Measurements from ENCODE around the gene BCAP31. TPM values are rescaled to one million over a fixed set of nuclear protein-coding genes. Genes with fewer than 3 reads are reported as not detected.

The BCAP31 gene
- total and polyA plus RNA-seq, 2 of the 13 experiments (the other 11 are each of a cell fraction or from before 2014, with no cell fraction given), result 139 to 178 TPM

- no peak overlapping the region for H3K9ac ChIP-seq (ENCODE audit: insufficient read depth, low read depth, low read length)
- intact Hi-C loops (cut with micrococcal nuclease; ENCODE audit: unreplicated experiment) (no loop called here), in situ Hi-C loops (cut with HindIII; ENCODE audit: extremely low pct_ligation_motif_present, low pct_unique_long_range_greater_than_20kb) (no loop called here)
- H3K27me3 ChIP-seq (ENCODE audit: control insufficient read depth in 1 of 2, insufficient read depth in 2 of 2, low read length in 2 of 2), result no peaks in the 10 kb centered on the region
- no peak overlapping the region for H2AFZ ChIP-seq (ENCODE audit: low read length)
- no peak for DNase-seq (ENCODE audit: low spot score)
- H3K4me3 ChIP-seq (replicated peaks in 1 of 3; ENCODE audit: insufficient read depth in 1 of 3, low read depth in 2 of 3, low read length in 3 of 3), result no peak overlapping the region
- CTCF ChIA-PET (ENCODE audit: low intra/inter-chr PET ratio, low total read pairs), result no interaction called here
- no peak for ATAC-seq
- H3K9me3 ChIP-seq (ENCODE audit: low read length), result no peaks in the 10 kb centered on the region
- H3K4me2 ChIP-seq (ENCODE audit: low read depth, low read length), result no peak overlapping the region
- BruUV-seq (replicated peaks), result no TSS peak
- H3K79me2 ChIP-seq (ENCODE audit: insufficient read depth, low read length), result no peaks in the 10 kb centered on the region
- no peak overlapping the region for H3K27ac ChIP-seq (ENCODE audit: extremely low read length, insufficient read depth, low read length)
- H3K4me1 ChIP-seq (ENCODE audit: insufficient read depth, low read length), result no peaks in the 10 kb centered on the region
- H3K36me3 ChIP-seq (replicated peaks in 1 of 2; ENCODE audit: control insufficient read depth in 1 of 2, insufficient read depth in 2 of 2, low read length in 2 of 2), result no peaks in the 10 kb centered on the region
- 80% methylated on average over 2 of the region's 21 CpGs for WGBS (ENCODE audit: low lambda C conversion rate)
- POLR2A ChIA-PET, result no interaction called here
- FAIRE-seq, result no peak
- TF ChIP-seq, protein P1, sequence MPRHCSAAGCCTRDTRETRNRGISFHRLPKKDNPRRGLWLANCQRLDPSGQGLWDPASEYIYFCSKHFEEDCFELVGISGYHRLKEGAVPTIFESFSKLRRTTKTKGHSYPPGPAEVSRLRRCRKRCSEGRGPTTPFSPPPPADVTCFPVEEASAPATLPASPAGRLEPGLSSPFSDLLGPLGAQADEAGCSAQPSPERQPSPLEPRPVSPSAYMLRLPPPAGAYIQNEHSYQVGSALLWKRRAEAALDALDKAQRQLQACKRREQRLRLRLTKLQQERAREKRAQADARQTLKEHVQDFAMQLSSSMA (CRISPR knock-in tag; IDR thresholded peaks at IDR 0.05), result no peak
- TF ChIP-seq CREB3 (CRISPR knock-in tag; IDR thresholded peaks at IDR 0.05), result no peak
- H4K20me1 ChIP-seq (ENCODE audit: insufficient read depth, low read length), result no peaks in the 10 kb centered on the region
These were observed 48.4 kb upstream of the BCAP31 start for GRCh38 chrX:153772316-153773217.

GRCh38 chrX:153771415-153772315, 47.5 kb upstream of the BCAP31 start:
- ATAC-seq (no peak), DNase-seq (ENCODE audit: low spot score) (no peak), FAIRE-seq (no peak)
- no TSS peak for BruUV-seq (replicated peaks)
- Histone ChIP-seq H2AFZ (ENCODE audit: low read length) (no peak overlapping the region), H3K27me3 (ENCODE audit: control insufficient read depth in 1 of 2, insufficient read depth in 2 of 2, low read length in 2 of 2) (no peaks in the 10 kb centered on the region), H3K4me1 (ENCODE audit: insufficient read depth, low read length) (0 out of 2 replicates have a peak, but pooled peaks cover under 1% of the 10 kb centered on the region), H3K9me3 (ENCODE audit: low read length) (no peaks in the 10 kb centered on the region), H3K79me2 (ENCODE audit: insufficient read depth, low read length) (no peaks in the 10 kb centered on the region), H3K36me3 (replicated peaks in 1 of 2; ENCODE audit: control insufficient read depth in 1 of 2, insufficient read depth in 2 of 2, low read length in 2 of 2) (no peaks in the 10 kb centered on the region), H3K4me3 (replicated peaks in 1 of 3; ENCODE audit: insufficient read depth in 1 of 3, low read depth in 2 of 3, low read length in 3 of 3) (no peak overlapping the region), H3K27ac (ENCODE audit: extremely low read length, insufficient read depth, low read length) (no peak overlapping the region), H3K9ac (ENCODE audit: insufficient read depth, low read depth, low read length) (no peak overlapping the region), H3K4me2 (ENCODE audit: low read depth, low read length) (no peak overlapping the region), H4K20me1 (ENCODE audit: insufficient read depth, low read length) (no peaks in the 10 kb centered on the region)
- intact Hi-C loops (cut with micrococcal nuclease; ENCODE audit: unreplicated experiment), result no loop called here
- CTCF ChIA-PET (ENCODE audit: low intra/inter-chr PET ratio, low total read pairs), result no interaction called here
- POLR2A ChIA-PET, result no interaction called here
- WGBS (ENCODE audit: low lambda C conversion rate), result 100% methylated on average over 1 of the region's 37 CpGs
- in situ Hi-C loops (cut with HindIII; ENCODE audit: extremely low pct_ligation_motif_present, low pct_unique_long_range_greater_than_20kb), result no loop called here
- TF ChIP-seq ELF3 (CRISPR knock-in tag; IDR thresholded peaks at IDR 0.05), result no peak
- no peak for TF ChIP-seq NPAS2 (CRISPR knock-in tag; IDR thresholded peaks at IDR 0.05; ENCODE audit: borderline replicate concordance)
- TF ChIP-seq PAXIP1 (CRISPR knock-in tag; conservative IDR thresholded peaks at IDR 0.05), result no peak
- no peak for TF ChIP-seq ZNF232 (CRISPR knock-in tag; IDR thresholded peaks at IDR 0.05; ENCODE audit: borderline replicate concordance)
- no peak for TF ChIP-seq NFYC (CRISPR knock-in tag; IDR thresholded peaks at IDR 0.05)
- TF ChIP-seq GATA4 (IDR thresholded peaks at IDR 0.05; ENCODE audit: borderline replicate concordance, low read depth), result no peak
- TF ChIP-seq ZNF510 (CRISPR knock-in tag; IDR thresholded peaks at IDR 0.05; ENCODE audit: low read depth), result no peak
- no peak for TF ChIP-seq NR2F2 (IDR thresholded peaks at IDR 0.05; ENCODE audit: borderline replicate concordance, low read depth)

Data from HepG2 (cell line).